GM19238 (cell line): ENCODE results near the gene GNA15.
"Not testable (repeated sequence)": the region's sequence is repeated elsewhere in the genome, so short reads cannot be mapped to it uniquely, and the experiment has no call there.

Experiments used
- DNase-seq: peaks from one replicate; pipeline ENCODE4 v3.0.0; 2011; ENCODE audit warnings: low spot score; ENCODE audit not compliant: insufficient read length

GNA15 gene, protein sequence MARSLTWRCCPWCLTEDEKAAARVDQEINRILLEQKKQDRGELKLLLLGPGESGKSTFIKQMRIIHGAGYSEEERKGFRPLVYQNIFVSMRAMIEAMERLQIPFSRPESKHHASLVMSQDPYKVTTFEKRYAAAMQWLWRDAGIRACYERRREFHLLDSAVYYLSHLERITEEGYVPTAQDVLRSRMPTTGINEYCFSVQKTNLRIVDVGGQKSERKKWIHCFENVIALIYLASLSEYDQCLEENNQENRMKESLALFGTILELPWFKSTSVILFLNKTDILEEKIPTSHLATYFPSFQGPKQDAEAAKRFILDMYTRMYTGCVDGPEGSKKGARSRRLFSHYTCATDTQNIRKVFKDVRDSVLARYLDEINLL

DNA sequence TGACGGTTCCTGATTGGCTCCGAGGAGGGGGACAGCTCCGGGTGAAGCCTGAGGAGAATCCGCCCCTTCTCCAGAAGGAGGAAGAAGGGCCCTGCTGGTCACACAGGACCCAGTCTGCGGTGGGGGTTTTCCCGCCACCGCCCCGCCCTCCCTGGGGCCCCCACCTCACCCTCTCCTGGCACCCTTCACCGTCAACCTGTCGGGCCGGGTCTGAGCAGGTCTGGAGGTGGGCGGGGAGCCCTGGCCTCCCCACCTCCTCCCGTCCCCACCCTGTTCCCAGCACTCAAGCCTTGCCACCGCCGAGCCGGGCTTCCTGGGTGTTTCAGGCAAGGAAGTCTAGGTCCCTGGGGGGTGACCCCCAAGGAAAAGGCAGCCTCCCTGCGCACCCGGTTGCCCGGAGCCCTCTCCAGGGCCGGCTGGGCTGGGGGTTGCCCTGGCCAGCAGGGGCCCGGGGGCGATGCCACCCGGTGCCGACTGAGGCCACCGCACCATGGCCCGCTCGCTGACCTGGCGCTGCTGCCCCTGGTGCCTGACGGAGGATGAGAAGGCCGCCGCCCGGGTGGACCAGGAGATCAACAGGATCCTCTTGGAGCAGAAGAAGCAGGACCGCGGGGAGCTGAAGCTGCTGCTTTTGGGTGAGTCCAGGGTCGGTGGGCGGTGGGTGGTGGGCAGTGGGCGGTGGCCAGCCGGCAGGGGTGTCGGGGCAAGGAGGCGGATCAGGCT is at the start of gene GNA15:
TSS of gene GNA15 (plus strand) at position 73 of the 723 bp plus-strand sequence. CDS start at position 491, 418 bp downstream.
- DNase-seq, result peak; percentile 69

DNA sequence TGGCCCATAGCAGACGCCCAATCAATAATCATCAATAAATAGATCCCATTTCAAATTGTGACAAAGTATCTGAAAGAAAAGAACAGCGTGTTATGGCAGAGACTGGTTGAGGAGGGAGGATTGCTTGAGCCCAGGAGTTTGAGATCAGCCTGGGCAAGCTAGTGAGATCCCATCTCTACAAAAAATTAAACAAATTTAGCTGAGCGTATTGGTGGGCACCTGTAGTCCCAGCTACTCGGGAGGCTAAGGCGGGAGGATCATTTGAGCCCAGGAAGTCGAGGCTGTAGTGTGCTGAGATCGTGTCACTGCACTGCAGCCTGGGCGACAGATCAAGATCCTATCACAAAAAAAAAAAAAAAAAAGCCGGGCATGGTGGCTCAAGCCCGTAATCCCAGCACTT is 48.1 kb upstream of the GNA15 start:
- DNase-seq, result no peak

DNA sequence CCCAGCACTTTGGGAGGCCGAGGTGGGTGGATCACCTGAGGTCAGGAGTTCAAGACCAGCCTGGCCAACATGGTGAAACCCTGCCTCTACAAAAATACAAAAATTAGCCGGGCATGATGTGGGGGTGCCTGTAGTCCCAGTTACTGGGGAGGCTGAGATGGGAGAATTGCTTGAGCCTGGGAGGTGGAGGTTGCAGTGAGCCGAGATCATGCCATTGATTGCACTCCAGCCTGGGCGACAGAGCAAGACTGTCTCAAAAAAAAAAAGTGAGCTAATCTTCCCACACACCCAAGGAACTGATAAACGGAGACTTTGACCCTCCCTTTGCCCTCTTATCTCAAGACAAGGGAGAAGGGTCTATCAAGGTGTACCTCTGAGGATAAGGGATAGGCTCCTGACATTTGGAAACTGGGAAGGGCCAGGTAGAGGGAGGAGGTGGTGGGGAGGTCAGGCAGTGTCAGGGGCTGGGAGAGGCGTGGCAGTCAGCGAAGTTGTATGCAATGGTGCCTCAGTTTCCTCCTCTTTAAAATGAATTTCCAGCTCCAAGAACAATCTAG is 46.5 kb upstream of the GNA15 start:
- DNase-seq, result not testable (repeated sequence)

DNA sequence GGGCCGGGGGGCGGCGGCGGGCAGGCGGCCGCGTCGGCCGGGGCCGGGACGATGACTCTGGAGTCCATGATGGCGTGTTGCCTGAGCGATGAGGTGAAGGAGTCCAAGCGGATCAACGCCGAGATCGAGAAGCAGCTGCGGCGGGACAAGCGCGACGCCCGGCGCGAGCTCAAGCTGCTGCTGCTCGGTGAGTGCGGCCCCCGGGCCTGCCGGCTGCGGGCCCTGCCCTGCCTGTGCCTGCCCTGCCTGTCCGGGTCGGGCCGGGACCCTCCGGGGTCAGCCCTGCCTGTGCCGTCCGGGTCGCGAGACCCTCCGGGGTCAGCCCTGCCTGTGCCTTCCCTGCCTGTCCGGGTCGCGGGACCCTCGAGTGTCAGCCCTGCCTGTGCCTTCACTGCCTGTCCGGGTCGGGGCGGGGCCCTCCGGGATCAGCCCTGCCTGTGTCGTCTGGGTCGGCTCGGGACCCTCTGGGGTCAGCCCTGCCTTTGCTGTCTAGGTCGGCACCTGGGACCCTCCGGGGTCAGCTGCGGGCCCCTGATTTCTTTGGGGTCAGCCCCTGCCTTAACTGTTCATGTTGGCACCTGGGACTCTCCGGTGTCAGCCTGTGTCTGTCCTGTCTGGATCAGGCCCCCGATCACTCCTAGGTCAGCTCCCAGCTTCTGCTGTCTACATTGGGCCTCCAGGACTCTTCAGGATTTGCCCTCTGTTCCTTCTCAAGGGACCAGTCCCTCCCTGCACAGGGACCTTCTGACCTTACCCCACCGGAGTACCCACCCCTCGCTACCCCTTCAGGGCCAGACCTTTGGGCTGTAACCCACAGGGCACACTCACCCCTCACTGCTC is 41.0 kb upstream of the GNA15 start:
- DNase-seq, result peak; percentile 47

DNA sequence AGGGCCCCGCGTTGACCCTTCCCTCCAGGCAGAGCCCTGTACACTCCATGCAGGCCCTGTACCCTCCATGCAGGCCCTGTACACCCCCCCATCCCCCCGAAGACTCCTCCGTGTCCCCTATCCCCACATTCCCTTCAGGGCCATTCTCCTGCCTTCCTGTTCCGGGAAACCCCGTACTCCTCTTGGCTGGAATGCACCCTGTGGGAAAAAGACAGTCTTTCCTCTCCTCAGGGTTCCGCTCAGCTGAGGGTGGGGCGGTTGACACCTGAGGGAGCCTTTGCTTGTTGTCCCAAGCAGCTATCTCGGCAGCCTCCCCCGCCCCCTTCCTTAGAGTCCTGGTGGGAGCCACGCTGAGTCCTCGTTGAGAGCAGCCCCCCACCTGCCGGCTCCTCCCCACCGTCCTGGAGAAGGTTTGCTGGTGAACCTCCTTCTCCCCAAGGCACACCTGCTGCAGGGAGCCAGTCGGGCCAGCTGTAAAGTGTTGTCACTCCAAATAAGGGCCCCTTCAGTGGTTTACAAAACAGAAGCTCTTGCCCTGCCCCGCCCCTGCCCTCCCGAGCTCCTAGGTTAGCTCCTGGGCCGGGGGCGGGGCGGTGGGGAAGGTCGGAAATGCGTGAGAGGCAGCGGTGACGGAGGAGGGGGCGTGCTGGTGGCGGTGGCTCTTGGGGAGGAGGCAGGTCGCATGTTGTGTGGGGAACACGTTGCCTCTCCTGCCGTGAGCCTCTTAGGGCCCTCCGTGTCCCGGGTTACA is 40.2 kb upstream of the GNA15 start:
- no peak for DNase-seq

DNA sequence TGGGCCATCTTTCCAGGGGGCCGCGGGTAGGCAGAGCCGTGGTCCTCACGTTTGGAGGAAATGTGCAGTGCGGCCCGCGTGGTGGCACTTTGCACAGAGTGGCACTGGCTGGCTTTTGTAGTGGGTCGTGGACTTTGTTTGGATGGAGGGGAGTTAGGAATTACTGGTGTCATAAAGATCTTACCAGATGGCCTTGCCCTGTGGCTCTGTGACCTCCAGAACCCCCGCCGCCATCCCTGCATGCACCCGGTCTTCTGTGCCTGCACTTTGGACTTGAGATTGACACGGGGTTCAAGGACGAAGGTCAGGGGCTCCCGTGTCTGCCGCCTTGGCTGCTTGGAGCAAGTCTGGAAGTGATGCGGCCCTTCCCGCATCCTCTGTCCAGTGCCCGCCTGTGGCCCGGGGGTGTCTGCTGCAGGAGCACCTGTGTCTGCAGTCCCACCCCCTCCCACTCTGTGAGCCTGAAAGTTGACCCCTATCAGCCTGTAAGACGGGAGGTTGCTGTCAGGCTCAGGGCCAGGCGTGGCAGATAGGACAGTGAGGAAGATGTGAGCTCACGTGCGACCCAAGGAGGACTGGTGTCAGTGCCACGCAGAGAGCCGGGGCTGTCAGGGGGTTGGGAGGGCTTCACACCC is 39.4 kb upstream of the GNA15 start:
- DNase-seq, result no peak

DNA sequence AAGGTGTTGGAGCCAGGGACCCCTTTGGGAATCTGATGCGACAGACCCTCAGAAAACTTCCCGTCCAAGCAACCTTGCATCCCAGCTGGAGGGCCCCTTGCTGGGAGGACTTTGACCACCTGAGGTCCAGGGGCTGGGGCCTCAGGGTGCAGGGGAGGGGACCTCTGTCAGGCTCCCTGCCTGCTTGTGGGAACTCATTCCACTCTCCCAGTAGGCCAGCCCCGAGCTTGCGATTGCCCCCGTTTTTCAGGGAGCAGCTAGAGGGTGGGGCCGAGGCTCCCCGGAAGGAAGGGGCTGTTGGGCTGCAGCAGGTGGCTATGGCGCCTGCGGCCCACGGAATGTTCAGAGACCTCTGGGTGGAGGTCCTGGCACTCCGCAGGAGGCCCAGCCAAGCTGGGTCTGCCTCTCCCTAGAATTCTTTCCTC is 38.9 kb upstream of the GNA15 start:
- DNase-seq, result no peak

DNA sequence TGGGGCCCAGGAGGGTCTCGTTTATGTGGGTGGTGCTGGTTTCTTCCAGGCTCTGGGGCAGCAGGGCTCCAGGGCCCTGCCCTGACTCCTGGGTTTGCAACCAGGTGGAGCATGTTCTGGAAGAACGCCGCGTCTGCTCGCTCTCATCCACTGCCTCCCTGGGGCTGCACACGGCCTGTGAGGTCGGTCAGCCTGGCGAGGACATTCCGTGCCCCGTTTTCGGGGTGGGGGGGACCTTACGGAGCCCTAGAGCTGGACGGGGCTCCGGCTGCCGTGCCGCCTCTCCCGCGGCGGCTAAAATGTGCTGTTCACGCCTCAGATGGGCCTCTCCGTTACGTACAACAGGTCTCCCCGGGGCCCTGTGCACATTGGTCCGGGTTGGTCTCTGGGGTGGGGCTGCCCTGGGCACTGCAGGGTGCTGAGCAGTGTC is 38.4 kb upstream of the GNA15 start:
- DNase-seq, result no peak

DNA sequence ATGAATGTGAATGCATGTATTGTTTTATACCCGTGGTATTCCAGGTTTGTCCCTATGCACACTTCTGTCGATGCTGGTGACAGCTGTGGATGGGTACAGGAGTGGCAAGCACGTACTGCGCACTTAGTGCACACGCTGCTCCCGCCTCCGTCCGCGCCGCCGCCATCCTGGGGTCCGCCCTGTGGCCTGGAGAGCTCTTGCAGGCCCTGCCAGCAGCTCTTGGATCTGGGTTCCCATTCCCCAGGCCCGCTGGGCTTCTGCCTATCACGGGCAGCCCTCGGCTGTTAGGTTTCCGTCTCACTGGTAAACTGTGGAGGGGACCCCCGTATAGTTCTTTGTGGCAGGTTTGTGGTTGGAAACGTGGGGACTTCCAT is 37.7 kb upstream of the GNA15 start:
- no peak for DNase-seq

DNA sequence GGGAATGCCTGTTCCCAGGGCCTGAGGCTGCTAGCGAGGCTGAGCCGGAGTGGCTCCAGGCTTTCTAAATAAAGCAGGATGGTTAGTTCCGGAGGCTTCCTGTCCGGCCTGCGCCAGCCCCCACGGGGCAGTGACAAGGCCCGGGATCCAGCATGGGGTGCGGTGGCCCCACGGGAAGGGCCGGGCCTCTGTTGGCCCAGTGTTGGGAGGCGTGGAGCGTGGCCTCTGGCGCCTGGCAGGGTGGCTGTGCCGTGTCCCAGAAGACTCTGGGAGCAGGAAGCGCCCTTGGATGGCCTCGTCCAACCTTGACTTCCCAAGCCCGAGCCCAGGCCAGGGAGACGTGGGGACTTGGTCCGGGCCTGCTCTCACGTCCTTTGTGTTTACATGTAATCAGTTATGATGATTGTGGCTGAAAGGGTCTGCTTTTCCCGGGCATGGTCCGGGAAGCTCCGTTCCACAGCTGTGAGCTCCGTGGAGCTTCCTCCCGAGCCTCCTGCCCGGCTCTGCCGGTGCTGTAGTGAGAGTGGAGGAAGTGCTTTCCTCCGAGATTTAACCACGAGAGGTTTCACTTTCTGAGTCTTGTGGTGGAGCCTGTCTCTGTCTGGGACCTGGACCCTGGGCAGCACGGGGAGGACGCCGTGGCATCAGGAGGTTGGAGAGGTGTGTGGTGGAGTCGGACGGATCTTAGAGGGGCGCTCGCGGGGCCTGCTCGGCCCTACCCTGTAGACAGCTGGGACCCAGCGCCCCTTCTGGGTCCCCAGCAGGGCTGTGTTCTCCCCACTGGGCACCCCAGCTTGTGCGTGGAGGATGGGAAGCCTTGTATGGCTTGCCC is 37.1 kb upstream of the GNA15 start:
- DNase-seq, result no peak

DNA sequence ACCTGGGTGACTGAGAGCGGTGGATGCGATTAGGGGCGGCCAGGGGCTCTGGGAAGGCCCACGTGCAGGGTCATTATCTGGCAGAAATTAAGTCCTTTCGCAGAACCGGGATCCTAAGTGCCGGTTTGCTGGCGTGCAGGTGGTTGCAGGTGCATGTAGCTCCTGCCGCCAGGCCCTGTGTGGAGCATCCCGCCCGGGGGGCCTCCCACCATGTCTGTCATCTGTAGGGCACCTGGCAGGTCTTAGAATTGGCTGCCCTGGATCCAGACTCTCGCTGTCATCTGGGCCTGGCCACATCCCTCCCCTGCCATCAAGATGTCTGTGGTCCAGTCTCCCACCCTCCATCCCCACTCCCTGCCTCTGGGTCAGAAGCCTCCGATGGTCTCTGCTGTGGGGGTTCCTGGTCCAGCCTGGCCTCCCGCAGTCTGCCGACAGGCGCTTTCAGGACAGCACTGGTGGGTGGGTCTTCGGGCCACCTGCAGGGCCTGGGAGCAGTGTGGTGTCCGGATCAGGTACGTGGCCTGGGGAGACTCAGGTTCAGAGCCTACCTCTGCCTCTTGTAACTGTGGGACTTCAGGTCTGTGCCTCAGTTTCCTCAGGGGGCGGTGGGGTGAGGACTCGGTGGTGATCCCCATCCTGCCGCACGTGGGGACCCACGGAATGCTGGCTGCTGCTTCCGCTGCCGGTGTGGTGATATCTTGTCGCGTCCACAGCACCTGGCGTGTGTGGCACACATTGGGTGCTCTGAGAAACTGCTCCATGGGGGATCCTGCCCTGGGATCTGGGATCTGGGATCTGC is 36.3 kb upstream of the GNA15 start:
- DNase-seq, result no peak

DNA sequence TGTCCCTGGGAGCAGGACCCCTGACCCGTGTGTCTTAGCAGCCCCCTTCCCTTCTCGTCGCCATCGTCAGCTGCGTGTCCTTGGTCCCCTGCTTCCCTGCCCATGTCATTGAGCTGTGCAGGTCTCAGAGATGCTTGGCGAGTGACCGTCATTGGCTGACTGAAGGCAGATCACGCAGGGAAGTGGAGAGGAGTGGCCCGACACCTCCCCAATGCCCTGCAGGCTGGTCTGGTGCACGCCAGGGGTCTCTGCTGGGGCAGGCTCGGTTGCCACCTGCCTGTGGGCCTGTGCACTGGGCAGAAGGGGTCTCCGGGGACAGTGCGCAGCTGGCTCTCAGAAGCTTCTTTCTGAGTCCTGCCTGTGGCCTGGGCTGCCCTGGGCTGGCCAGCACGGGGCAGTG is 35.5 kb upstream of the GNA15 start:
- no peak for DNase-seq

DNA sequence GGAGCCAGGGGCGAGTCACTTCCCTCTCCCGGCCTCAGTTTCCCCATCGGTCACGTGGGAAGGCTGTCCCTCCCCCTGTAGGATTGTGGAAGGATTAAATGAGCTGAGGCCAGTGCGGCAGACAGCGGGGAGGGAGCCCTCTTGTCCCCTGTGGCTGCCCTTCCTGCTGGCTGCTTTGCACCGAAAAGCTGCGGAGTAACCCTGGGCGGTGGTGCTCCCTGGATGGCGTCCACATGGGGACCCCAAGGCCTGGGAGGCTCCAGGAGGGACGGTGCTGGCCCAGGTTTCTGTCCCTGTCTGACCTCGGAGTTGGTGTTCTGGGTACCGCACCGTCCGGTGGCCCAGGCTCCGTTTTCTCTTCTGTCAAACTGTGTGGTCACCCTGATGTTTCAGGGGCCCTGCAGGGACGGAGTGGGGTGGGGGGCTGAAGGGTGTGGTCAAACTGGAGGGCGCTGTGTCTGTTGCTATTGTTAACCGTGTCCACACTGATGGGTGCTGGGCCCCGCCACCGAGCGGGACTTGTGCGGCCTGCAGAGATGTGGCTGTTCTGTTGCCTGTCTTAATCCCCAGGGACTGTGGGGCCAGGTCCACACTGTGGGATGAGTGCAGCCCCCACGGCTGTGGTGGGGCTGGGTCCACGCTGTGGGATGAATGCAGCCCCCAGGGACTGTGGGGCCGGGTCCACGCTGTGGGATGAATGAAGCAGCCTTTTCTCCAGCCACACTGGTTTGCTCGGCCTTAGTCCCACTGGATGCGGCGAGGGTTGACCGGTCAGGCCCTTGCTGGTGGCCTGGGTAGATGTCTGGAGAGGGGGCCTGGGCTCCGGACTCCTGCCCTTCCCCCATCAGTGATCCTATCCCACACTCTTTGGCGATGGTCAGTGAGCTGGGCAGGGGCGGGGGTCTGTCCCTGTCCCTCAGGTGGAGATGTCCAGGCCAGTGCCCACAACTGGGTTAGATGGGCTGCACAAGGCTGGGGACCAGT is 34.8 kb upstream of the GNA15 start:
- no peak for DNase-seq

DNA sequence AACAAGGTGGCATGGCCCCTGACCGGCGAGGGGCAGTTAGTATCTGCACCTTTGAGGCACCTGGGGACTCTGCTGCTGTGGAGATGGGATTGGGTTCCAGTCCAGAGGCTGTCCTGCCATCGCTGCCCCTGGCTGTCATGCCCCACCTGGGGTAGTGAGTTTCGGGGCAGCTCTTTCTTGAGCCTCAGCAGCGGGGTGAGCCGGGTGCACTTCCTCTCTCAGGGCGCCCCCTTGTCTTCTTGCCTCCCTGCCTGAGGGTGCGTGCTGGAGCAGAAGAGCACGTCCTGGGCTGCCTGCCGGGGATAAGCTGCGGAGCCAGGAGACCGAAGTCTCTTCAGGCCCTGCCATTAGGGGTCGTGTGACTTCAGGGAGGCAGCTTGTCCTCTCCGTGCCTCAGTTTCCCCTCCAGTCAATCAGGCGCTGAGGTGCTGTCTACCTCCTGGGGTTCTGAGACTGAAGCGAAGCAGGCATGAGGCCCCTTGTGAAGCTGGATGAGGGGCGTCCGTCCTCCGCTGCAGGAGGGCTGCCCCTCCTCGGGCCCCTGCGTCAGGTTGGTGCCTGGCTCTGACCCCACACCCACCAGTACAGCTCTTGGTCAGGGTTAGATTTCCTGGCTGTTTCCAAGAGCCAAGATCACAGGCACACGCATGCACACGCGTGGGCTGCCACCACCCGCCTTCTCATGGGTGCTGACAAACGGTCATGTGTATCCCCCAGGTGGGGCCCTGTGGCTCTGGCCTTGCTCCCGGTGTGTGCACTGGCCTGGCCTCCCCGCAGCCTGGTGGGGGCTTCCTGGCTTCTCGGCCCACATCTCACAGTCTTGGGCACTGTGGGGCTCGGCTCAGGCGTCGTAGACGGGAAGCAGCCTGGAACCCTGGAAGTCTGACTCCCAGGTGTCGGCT is 33.3 kb upstream of the GNA15 start:
- no peak for DNase-seq

DNA sequence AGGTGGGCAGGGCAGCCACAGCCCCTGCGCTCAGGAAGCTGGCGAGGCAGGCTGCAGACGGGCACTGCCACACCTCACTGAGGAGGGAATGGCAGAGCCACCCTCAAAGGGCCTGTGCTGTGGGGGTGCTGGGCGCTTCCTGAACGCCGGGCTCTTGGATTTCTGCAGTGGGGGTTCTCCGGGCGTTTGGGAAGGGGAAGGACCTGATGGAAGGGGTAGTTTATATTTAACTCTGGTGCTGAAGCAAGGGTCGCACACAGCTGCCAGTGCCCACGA is 31.2 kb upstream of the GNA15 start:
- DNase-seq, result no peak

DNA sequence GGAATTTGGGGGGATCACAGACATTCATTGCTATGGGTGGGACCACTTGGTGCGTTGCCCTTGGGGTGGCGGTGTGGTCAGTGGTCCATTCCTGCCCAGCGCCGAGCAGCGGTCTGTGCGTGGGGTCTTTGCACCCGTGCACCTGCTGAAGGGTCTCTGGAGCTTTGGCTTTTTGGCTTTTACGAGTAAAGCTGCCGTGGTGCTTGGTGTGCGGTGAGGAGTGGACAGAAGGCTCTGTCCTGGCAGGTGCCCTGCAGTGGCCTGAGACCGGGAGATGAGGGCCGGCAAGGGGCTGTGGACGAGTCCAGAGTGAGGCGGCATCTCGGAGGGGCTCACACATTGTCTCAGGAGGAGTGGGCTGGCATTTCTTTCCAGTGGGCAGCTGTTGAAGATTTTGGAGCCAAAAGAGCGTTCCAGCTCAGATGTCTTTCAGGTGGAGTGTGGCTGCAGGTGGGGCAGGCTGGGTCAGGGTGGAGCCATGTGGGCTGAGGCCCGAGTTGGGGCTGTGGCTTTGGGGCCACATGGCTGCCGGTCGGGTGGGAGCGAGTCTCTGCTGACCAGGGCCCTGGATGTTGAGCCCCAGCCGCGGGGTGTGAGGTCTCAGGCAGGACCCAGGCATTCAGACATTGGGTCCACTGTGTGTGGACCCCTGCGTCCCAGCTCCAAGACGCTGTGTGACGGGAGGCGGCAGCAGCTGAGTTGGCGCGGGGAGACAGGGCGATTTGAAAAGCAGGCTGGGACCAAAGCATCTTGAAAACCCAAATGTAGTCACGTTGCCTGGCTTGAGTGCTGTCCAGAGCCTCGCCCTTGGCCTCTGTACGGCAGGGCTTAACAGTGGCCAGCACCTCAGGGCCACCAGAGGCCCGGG is 30.0 kb upstream of the GNA15 start:
- no peak for DNase-seq
